ENCODE measurements around the gene IP6K1.
A peak's percentile ranks its signal among the peaks of the same experiment; 100 is the strongest.

The IP6K1 gene

GRCh38 chr3:49747792-49748480 lies 38.4 kb downstream of the IP6K1 start:
- H3K27ac ChIP-seq (ENCODE audit: extremely low read depth, low read depth, low read length) = no peak overlapping the region
- no peak overlapping the region for H3K4me3 ChIP-seq (ENCODE audit: low read depth, low read length)
- no peaks in the 10 kb centered on the region for H3K9me3 ChIP-seq (ENCODE audit: control insufficient read depth, insufficient read depth, low read depth, low read length)
- POLR2A ChIA-PET = no interaction called here
- H3K4me1 ChIP-seq (ENCODE audit: control insufficient read depth, insufficient read depth, low read length) = no peaks in the 10 kb centered on the region
- peaks cover 3 to 46% of the 10 kb centered on the region in 2 experiments; a peak in 2 of 3 replicates for H3K36me3 ChIP-seq (ENCODE audit: control insufficient read depth in 2 of 2, insufficient read depth in 1 of 2, low read length in 2 of 2)
- TF ChIP-seq FEZF1 (tag by site-specific recombination; IDR thresholded peaks at IDR 0.05) = no peak
- TF ChIP-seq REPIN1 (tag by site-specific recombination; IDR thresholded peaks at IDR 0.05; ENCODE audit: low read depth) = no peak
- CTCF ChIA-PET = no interaction called here

DNA sequence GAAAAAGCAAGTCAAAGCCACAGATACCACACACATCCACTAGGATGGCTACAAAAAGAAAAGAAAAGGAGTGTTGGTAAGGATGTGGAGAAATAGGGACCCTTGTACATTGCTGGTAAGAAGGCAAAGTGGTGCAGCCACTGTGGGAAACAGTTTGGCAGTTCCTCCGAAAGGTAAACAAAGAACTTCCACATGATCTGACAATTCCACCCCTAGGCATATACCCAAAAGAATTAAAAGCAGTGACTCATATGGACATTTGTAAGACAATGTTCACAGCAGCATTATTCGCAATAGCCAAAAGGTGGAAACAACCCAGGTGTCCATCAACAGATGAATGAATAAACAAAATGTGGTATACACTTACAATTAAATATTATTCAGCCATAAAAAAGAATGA lies 40.4 kb downstream of the IP6K1 start:
- ChIA-PET CTCF (no interaction called here), POLR2A (no interaction called here)
- H3K4me1 ChIP-seq (ENCODE audit: control insufficient read depth, insufficient read depth, low read length) = no peaks in the 10 kb centered on the region
- H3K4me3 ChIP-seq (ENCODE audit: low read depth, low read length) = no peak overlapping the region
- H3K27ac ChIP-seq (ENCODE audit: extremely low read depth, low read depth, low read length) = no peak overlapping the region
- no peaks in the 10 kb centered on the region for H3K9me3 ChIP-seq (ENCODE audit: control insufficient read depth, insufficient read depth, low read depth, low read length)
- H3K36me3 ChIP-seq (ENCODE audit: control insufficient read depth in 2 of 2, insufficient read depth in 1 of 2, low read length in 2 of 2) = peaks cover 6 to 56% of the 10 kb centered on the region in 2 experiments; a peak in 2 of 3 replicates
- peak; percentile 51; the same call in 1 of the 2 replicates for TF ChIP-seq ZNF140 (tag by site-specific recombination; IDR thresholded peaks at IDR 0.05)
- TF ChIP-seq, protein P1, sequence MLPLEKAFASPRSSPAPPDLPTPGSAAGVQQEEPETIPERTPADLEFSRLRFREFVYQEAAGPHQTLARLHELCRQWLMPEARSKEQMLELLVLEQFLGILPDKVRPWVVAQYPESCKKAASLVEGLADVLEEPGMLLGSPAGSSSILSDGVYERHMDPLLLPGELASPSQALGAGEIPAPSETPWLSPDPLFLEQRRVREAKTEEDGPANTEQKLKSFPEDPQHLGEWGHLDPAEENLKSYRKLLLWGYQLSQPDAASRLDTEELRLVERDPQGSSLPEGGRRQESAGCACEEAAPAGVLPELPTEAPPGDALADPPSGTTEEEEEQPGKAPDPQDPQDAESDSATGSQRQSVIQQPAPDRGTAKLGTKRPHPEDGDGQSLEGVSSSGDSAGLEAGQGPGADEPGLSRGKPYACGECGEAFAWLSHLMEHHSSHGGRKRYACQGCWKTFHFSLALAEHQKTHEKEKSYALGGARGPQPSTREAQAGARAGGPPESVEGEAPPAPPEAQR (tag by site-specific recombination; IDR thresholded peaks at IDR 0.05) = no peak

- ChIA-PET POLR2A (no interaction called here), CTCF (no interaction called here)
- H3K36me3 ChIP-seq (ENCODE audit: control insufficient read depth in 2 of 2, insufficient read depth in 1 of 2, low read length in 2 of 2) = peaks cover 16 to 63% of the 10 kb centered on the region in 2 experiments; a peak in 2 of 3 replicates
- no peak overlapping the region for H3K27ac ChIP-seq (ENCODE audit: extremely low read depth, low read depth, low read length)
- no peaks in the 10 kb centered on the region for H3K9me3 ChIP-seq (ENCODE audit: control insufficient read depth, insufficient read depth, low read depth, low read length)
- no peaks in the 10 kb centered on the region for H3K4me1 ChIP-seq (ENCODE audit: control insufficient read depth, insufficient read depth, low read length)
- TF ChIP-seq, protein P2, sequence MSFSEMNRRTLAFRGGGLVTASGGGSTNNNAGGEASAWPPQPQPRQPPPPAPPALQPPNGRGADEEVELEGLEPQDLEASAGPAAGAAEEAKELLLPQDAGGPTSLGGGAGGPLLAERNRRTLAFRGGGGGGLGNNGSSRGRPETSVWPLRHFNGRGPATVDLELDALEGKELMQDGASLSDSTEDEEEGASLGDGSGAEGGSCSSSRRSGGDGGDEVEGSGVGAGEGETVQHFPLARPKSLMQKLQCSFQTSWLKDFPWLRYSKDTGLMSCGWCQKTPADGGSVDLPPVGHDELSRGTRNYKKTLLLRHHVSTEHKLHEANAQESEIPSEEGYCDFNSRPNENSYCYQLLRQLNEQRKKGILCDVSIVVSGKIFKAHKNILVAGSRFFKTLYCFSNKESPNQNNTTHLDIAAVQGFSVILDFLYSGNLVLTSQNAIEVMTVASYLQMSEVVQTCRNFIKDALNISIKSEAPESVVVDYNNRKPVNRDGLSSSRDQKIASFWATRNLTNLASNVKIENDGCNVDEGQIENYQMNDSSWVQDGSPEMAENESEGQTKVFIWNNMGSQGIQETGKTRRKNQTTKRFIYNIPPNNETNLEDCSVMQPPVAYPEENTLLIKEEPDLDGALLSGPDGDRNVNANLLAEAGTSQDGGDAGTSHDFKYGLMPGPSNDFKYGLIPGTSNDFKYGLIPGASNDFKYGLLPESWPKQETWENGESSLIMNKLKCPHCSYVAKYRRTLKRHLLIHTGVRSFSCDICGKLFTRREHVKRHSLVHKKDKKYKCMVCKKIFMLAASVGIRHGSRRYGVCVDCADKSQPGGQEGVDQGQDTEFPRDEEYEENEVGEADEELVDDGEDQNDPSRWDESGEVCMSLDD (tag by site-specific recombination; IDR thresholded peaks at IDR 0.05) = no peak
- TF ChIP-seq TRIM28 (IDR thresholded peaks at IDR 0.05; ENCODE audit: borderline replicate concordance, low read length) = no peak
- no peak for TF ChIP-seq ZBTB17 (tag by site-specific recombination; IDR thresholded peaks at IDR 0.05)
- TF ChIP-seq ZNF146 (tag by site-specific recombination; IDR thresholded peaks at IDR 0.05) = peak; percentile 68
- no peak for TF ChIP-seq ZNF670 (tag by site-specific recombination; IDR thresholded peaks at IDR 0.05; ENCODE audit: low read depth)
- TF ChIP-seq, protein P3, sequence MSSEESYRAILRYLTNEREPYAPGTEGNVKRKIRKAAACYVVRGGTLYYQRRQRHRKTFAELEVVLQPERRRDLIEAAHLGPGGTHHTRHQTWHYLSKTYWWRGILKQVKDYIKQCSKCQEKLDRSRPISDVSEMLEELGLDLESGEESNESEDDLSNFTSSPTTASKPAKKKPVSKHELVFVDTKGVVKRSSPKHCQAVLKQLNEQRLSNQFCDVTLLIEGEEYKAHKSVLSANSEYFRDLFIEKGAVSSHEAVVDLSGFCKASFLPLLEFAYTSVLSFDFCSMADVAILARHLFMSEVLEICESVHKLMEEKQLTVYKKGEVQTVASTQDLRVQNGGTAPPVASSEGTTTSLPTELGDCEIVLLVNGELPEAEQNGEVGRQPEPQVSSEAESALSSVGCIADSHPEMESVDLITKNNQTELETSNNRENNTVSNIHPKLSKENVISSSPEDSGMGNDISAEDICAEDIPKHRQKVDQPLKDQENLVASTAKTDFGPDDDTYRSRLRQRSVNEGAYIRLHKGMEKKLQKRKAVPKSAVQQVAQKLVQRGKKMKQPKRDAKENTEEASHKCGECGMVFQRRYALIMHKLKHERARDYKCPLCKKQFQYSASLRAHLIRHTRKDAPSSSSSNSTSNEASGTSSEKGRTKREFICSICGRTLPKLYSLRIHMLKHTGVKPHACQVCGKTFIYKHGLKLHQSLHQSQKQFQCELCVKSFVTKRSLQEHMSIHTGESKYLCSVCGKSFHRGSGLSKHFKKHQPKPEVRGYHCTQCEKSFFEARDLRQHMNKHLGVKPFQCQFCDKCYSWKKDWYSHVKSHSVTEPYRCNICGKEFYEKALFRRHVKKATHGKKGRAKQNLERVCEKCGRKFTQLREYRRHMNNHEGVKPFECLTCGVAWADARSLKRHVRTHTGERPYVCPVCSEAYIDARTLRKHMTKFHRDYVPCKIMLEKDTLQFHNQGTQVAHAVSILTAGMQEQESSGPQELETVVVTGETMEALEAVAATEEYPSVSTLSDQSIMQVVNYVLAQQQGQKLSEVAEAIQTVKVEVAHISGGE (tag by site-specific recombination; conservative IDR thresholded peaks at IDR 0.05; ENCODE audit: low read depth) = no peak
- H3K4me3 ChIP-seq (ENCODE audit: low read depth, low read length) = no peak overlapping the region
Measured at GRCh38 chr3:49740427-49740826, 45.9 kb downstream of the IP6K1 start.
